Thyroid gland (tissue), 4 donors: ENCODE measurements around the gene LIX1.

ENCODE experiments used
- POLR2A ChIP-seq, 2 donors: fragments of 450-650 bp; IDR thresholded peaks; one replicate each; pipeline ENCODE4 v1.6.1; 2017; ENCODE audit warnings: antibody characterized with exemption in 2 of 2, mild to moderate bottlenecking in 2 of 2, moderate library complexity in 1 of 2
- TF ChIP-seq, protein P1 (sequence below), 6 experiments: fragments of 200-600 bp in 3 of 6; fragments of 450-650 bp in 3 of 6; sonication (generic) in 3 of 6; IDR thresholded peaks; one replicate each; pipeline ENCODE4 v1.5.1; 2016 to 2019; ENCODE audit warnings: antibody characterized with exemption in 6 of 6, mild to moderate bottlenecking in 2 of 6, inconsistent platforms in 1 of 6, moderate library complexity in 1 of 6

GRCh38 chr5:97071993-97072392, 70.4 kb downstream of the LIX1 start:
- TF ChIP-seq, protein P1, sequence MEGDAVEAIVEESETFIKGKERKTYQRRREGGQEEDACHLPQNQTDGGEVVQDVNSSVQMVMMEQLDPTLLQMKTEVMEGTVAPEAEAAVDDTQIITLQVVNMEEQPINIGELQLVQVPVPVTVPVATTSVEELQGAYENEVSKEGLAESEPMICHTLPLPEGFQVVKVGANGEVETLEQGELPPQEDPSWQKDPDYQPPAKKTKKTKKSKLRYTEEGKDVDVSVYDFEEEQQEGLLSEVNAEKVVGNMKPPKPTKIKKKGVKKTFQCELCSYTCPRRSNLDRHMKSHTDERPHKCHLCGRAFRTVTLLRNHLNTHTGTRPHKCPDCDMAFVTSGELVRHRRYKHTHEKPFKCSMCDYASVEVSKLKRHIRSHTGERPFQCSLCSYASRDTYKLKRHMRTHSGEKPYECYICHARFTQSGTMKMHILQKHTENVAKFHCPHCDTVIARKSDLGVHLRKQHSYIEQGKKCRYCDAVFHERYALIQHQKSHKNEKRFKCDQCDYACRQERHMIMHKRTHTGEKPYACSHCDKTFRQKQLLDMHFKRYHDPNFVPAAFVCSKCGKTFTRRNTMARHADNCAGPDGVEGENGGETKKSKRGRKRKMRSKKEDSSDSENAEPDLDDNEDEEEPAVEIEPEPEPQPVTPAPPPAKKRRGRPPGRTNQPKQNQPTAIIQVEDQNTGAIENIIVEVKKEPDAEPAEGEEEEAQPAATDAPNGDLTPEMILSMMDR (IDR thresholded peaks at IDR 0.05), result no peak
- no peak for TF ChIP-seq POLR2A (IDR thresholded peaks at IDR 0.05)
